Uterus (tissue), 2 donors: ENCODE results near the gene NEK8.

Experiments used
- CTCF ChIP-seq, 4 experiments: fragments of 200-600 bp in 2 of 4; fragments of 450-650 bp in 2 of 4; sonication (generic) in 2 of 4; IDR thresholded peaks; one replicate each; pipeline ENCODE4 v1.5.1; 2016 to 2019; ENCODE audit warnings: antibody characterized with exemption in 4 of 4, mild to moderate bottlenecking in 2 of 4, moderate library complexity in 1 of 4
- POLR2A ChIP-seq, 2 donors: fragments of 450-650 bp; IDR thresholded peaks; one replicate each; pipeline ENCODE4 v1.6.1; 2016; ENCODE audit warnings: antibody characterized with exemption in 2 of 2, mild to moderate bottlenecking in 1 of 2, moderate library complexity in 1 of 2

- TF ChIP-seq POLR2A (IDR thresholded peaks at IDR 0.05) (no peak), CTCF (IDR thresholded peaks at IDR 0.05) (no peak)
These were observed 9.4 kb downstream of the NEK8 start for GRCh38 chr17:28737770-28738679.
